Left forelimb (tissue), 1 donor: ENCODE data around the gene SLC25A26.
"Not testable (repeated sequence)": the region's sequence is repeated elsewhere in the genome, so short reads cannot be mapped to it uniquely, and the experiment has no call there.

Experiments used
- DNase-seq: peaks from one replicate; pipeline ENCODE4 v3.0.0-alpha.2; 2018; ENCODE audit warnings: low spot score

The SLC25A26 gene

GRCh38 chr3:66220602-66221377 lies at the start of gene SLC25A26:
Gene SLC25A26 (plus strand): TSS chr3:66221001. CDS start chr3:66221095, 94 bp downstream.
- DNase-seq = peak; percentile 97

- no peak for DNase-seq
Observed at GRCh38 chr3:66172394-66172793, 48.4 kb upstream of the SLC25A26 start.

- no peak for DNase-seq
Observed at GRCh38 chr3:66177026-66177425, 43.8 kb upstream of the SLC25A26 start.

- DNase-seq = no peak
Observed at GRCh38 chr3:66178206-66178605, 42.6 kb upstream of the SLC25A26 start.

GRCh38 chr3:66179793-66180192 lies 41.0 kb upstream of the SLC25A26 start:
- no peak for DNase-seq

- DNase-seq = no peak
Observed at GRCh38 chr3:66181764-66182163, 39.0 kb upstream of the SLC25A26 start.

- no peak for DNase-seq
Observed at GRCh38 chr3:66182246-66182645, 38.6 kb upstream of the SLC25A26 start.

GRCh38 chr3:66186545-66186944 lies 34.3 kb upstream of the SLC25A26 start:
- DNase-seq = no peak

- peak; percentile 72 for DNase-seq
Observed at GRCh38 chr3:66195347-66195783, 25.4 kb upstream of the SLC25A26 start.

GRCh38 chr3:66196633-66197032 lies 24.2 kb upstream of the SLC25A26 start:
- DNase-seq = no peak

GRCh38 chr3:66198437-66199088 lies 22.2 kb upstream of the SLC25A26 start:
- DNase-seq = no peak

GRCh38 chr3:66199089-66199473 lies 21.7 kb upstream of the SLC25A26 start:
- no peak for DNase-seq

GRCh38 chr3:66200147-66200546 lies 20.7 kb upstream of the SLC25A26 start:
- DNase-seq = no peak

- DNase-seq = no peak
Observed at GRCh38 chr3:66200786-66201185, 20.0 kb upstream of the SLC25A26 start.

- DNase-seq = no peak
Observed at GRCh38 chr3:66203275-66203674, 17.5 kb upstream of the SLC25A26 start.

- no peak for DNase-seq
Observed at GRCh38 chr3:66206806-66207205, 14.0 kb upstream of the SLC25A26 start.

- DNase-seq = no peak
Observed at GRCh38 chr3:66208189-66208588, 12.6 kb upstream of the SLC25A26 start.

GRCh38 chr3:66210687-66211295 lies 10.0 kb upstream of the SLC25A26 start:
- no peak for DNase-seq

- DNase-seq = no peak
Observed at GRCh38 chr3:66211779-66212178, 9.0 kb upstream of the SLC25A26 start.

GRCh38 chr3:66215106-66215505 lies 5.7 kb upstream of the SLC25A26 start:
- DNase-seq = no peak

- no peak for DNase-seq
Observed at GRCh38 chr3:66220066-66220465, 735 bp upstream of the SLC25A26 start.

- no peak for DNase-seq
Observed at GRCh38 chr3:66224220-66224619, 3.4 kb downstream of the SLC25A26 start.

- not testable (repeated sequence) for DNase-seq
Observed at GRCh38 chr3:66226093-66226492, 5.3 kb downstream of the SLC25A26 start.
